ENCODE measurements around the gene MEGF6.

GRCh38 chr1:3553166-3553939 is 58.0 kb downstream of the MEGF6 start:
- TF ChIP-seq CTCF (IDR thresholded peaks at IDR 0.05; ENCODE audit: low read depth, low read length, poor library complexity, severe bottlenecking) (no peak), EZH2phosphoT487 (IDR thresholded peaks at IDR 0.05; ENCODE audit: borderline replicate concordance, low read length) (no peak)
